CD4-positive, alpha-beta T cell treated with Interleukin-10 for 1 hour (primary cell): ENCODE results near the gene AMZ1.

Experiments
- DNase-seq: peaks from one replicate; pipeline ENCODE4 v3.0.0-alpha.2; 2020

The AMZ1 gene

DNA sequence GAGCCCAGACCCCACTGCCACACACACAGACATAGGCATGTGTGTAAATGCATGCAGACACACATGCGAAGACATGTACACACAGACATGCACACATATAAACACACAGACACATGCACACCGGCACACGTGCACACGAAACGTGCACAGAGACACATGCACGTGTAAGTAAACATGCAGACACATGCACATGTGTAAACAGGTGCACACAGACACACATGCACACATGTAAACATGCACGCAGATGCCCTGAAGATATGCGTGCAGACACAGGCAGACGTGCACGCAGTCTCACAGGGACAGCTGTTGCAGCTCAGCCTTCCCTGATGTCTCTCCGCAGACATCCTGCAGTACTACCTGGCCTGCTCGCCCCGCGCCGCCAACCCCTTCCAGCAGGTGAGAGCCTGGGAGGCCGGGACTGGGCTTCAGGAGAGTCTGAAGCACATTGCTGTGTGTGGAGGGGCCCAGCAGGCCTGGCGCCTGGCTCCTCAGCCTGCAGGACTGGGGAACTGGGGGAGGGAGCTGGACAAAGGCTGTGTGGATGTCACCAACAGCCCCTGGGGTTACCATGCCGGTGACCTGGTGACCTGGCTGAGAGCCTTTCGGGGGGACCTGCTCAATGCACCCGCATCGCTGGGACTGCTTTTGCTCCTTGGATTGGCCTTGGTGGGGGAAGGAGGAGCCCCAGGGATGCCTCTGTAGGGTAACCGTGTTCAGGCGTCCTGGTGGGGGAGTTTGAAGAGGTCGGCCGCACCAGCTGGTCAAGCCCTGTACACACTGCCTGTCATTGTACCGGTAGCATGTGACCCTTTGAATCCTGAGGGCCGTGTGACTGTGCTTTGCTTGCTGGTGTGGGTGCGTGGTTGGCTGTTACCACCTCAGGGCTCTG lies 35.9 kb upstream of the AMZ1 start:
- no peak for DNase-seq

DNA sequence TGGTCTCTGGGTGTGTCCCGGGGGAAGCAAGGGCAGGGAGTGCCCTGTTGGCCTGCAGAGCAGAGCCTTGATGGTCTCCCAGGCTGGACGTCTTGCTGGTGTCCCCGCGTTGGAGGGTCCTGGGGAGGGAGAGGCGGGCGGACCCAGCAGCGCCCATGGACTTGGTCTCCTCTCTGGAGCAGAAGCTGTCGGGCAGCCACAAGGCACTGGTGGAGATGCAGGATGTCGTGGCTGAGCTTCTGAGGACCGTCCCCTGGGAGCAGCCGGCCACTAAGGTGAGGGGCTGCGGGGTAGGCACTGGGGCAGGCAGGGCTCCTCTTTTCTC lies 35.3 kb upstream of the AMZ1 start:
- no peak for DNase-seq

DNA sequence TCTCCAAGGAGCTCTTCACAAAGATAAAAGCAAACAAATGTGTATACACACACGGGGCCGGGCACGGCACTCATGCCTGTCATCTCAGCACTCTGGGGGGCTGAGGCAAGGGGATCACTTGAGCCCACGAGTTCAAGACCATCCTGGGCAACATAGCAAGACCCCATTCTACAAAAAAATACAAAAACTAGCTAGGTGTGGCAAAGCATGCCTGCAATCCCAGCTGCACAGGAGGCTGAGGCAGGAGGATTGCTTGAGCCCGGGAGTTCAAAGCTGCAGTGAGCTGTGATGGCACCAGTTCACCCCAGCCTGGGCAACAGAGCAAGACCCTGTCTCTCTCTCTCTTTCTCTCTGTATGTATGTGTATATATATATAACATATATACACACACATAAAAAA lies 33.9 kb upstream of the AMZ1 start:
- DNase-seq, result no peak

DNA sequence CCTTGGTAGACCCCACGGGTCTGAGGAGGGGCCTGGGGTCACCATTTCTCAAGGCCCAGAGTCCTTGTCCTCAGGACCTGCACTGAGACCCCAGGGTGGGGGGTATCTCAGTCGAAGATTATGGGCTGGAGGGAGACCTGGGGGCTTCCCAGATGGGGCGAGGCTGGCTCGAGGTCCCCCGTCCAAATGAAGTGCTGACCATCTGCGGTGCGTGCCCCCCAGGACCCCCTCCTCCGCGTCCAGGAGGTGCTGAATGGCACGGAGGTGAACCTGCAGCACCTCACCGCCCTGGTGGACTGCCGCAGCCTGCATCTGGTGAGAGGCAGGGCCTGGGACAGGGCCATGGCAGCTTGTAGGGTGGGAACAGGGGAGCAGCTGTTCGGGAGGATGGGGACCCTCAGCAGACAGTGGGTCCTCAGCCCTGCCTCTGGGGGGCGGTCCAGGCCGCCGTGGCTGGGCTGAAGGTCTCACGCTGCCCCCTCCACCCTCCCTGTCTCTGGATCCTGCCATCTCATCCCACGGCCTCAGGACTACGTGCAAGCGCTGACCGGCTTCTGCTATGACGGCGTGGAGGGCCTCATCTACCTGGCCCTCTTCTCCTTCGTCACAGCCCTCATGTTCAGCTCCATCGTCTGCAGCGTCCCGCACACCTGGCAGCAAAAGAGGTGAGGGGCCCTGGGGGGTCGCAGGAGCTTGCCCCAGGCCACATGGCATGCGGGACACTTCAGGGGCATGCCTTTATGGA lies 32.0 kb upstream of the AMZ1 start:
- no peak for DNase-seq

DNA sequence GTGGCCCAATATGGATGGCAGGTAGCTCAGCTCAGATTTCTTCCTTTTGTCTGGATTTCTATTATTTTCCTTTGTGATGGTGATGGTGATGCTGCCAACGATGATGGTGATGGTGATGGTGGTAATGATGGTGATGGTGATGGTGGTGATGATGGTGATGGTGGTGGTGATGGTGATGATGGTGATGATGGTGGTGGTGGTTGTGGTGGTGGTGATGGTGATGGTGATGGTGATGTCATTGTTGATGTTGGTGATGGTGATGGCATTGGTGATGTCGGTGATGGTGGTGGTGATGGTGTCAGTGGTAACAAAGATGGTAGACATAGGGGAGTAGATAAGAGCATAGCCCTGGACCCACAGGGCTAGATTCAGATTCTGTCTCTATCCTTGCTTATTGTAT lies 30.8 kb upstream of the AMZ1 start:
- no peak for DNase-seq

DNA sequence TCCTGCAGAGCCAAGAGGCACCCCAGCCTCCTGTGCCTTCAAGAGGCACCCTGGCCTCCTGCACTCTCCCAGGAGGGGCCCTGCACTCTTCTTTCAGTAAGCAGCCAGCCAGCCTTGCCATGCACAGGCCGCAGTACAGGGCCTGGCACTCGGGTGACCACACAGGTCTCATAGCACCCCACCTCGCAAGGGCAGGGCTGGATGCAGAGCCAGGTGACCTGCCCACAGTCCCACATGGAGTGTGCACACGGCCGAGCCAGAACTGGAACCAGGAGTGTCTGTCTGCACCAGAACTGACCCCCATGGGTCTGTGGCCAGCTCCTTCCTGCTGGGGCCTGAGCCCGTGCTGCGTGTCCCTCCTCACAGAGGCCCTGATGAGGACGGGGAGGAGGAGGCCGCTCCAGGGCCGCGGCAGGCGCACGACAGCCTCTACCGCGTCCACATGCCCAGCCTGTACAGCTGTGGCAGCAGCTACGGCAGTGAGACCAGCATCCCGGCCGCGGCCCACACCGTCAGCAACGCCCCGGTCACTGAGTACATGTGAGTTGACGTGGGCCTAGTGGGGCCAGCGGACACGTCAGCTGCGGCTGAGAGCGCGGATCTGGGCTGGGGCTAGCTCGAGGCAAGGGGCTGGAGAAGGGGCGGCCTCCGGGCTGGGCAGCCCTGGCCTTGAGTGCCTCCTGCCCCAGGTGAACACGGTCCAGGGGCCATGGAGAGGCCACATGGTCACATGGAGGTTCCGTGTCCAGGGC lies 29.9 kb upstream of the AMZ1 start:
- no peak for DNase-seq

DNA sequence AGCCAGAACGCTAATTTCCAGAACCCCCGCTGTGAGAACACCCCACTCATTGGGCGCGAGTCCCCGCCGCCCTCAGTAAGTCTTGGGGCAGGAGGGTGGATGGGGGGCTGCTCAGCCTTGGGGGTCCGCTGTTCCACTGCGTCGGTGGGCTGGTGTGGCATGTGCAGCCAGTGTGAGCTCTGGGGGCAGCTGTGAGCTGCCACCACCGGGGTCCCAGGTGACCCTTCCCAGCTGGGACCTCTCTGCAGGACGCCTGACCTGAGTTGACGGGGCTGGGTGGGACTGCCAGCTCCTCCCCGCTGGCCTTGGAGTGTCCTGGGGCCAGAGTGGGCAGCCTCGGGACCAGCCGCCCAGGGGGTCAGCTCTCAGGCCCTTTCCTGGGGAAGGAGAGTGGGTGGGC lies 29.1 kb upstream of the AMZ1 start:
- DNase-seq, result no peak

DNA sequence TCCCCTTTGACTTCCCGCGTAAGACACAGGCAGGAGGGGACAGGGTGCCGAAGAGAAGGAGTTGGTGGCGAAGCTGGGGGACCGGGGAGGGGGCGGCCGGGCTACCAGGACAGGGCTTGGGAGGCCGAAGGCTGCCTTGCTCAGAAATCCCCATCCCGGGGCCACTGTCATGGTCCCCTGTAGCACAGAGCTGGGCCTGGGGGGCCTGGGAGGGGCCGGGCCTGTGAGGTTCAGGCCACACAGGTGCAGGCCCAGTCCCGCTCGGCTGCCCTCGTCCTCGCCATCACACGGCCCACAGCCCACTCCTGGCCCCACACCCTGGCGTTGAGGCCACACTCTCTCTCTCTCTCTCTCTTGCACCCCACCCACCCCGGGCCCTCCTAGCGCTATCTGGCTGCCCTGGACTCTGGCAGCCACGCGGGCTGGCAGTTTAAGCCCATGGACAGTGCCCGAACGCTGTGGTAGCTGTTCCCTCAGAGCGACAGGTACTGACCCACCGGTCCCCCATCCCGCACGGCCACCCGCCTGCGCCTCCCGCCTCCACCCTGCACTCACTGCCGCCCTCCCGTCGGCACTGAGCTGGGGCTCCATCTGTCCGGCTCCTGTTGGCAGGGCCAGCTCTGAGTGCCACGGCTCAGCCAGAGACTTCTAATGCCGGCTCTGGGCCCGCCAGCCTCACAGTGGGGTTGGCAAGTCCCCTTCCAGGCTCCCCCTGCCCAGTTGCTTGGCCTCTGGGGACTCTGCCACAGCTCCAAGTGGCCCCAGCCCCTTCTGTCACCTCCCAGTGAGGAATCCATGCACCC lies 28.2 kb upstream of the AMZ1 start:
- DNase-seq, result no peak

DNA sequence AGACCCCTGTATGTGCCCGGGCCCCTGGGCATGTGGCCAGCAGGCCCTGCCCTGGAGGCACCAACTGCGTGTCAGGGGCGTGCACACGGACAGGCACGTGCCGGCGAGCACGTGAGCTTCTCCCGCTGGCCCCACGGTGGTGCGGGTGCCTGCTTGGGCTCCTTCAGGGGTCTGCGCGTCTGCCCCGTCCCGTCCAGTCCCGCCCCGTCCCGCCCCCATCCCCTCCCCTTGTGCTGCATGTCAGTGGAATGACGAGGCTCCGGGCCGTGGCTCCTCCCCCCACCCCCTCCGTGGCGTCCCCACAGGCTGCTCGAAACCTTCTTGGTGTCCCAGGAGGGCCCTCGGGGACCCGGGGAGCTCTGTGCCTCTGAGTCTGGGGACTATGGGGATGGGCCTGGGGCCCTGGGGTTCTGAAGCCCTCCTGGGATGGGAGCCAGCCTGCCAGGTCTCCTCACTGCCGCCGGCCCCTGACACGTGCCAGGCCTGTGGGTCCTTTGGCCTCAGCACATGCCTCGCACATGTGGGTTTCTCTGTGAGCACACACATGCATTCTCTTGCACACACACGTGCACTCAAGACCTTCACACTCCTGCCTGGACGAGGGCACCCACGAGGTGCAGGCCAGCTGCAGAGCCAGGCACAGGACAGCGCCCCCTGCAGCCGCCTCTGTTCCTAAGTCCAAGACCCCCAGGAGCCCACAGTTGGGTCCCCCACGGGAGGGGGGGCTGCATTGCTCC lies 27.5 kb upstream of the AMZ1 start:
- DNase-seq, result no peak

DNA sequence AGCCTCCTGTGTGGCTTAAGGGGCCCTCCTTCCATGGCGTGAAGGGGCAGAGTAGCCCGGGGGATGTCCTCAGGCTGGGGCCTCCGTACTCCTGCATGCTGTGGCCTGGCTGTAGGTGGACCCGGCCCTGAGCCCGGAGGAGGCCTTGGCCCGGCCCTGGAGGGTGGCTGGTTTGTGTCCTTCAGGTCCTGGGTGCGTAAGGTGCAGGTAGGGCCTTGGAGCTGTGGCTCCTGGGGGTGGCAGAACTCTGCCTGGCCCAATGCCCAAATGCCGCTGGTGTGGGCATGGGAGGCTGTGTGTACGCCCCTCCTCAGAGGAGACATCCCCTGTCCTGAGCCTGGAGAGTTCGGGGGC lies 26.9 kb upstream of the AMZ1 start:
- no peak for DNase-seq

DNA sequence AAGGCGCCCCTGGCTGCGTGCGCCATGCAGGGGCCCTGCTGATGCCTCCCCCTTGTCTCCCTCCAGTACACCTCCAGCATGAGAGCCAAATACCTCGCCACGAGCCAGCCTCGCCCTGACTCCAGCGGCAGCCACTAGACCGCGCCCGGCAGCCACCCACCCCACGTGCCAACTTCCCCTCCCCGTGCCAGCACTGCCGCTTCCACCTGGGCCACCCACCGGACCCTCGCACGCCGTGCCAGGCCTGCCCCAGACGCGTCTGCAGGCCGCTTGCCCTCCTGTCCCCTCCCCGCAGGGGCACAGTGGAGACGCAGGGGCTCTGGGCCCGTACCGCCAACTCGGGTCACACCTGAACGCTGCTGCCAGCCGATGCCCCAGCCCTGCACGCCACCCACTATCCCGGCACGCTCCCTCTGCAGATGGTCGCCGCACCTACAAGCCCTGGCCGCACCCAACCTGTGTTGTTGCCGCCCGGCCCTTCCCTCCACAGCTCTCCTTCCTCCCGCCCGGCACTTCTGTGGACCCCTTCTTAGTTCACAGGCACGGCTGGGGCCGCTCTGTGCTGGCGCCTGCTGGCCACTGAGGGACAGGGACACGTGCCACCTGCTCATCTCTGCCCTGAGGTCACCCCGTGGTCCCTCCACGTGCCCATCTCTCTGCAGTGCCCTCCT lies 26.3 kb upstream of the AMZ1 start:
- no peak for DNase-seq

DNA sequence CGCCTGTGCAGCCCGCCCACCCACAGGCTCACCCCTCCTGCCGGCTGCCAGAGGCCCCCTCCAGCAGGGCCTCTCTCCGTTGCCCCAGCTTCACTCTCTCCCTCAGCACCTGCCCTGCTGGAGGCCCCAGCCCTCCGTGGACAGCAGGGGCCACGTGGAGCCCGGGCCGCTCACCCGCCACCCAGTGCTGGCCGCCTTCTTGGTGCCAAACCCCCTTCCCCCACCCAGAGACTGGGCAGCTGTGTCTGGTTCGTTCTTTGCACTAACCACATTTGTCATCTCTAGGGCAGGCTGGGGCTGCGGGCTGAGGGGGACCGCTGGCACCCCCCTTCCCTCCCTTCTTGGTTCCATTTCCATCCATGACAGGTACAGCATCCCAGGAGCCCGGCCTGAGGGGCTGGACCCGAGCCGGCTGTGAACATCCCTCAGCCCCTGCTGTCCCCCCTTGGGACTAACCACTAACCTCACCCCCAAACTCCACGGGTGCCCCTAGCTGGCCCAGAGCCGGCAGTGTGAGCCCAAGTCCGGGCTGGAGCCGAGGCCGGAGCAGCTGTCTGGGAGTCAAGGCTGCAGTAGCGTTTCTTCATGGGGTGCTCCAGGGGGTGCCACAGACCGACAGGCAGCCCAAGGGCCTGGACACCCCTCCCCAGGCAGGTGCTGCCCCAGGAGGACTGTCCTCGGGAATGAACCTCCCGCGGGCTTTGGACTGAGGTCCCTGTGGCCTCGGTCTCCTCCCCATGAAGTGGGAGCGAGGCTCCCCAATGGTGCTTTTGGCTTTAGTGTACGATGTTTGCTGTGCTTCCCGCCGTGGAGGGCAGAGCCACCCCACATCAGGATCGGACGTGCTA lies 25.5 kb upstream of the AMZ1 start:
- DNase-seq, result no peak

DNA sequence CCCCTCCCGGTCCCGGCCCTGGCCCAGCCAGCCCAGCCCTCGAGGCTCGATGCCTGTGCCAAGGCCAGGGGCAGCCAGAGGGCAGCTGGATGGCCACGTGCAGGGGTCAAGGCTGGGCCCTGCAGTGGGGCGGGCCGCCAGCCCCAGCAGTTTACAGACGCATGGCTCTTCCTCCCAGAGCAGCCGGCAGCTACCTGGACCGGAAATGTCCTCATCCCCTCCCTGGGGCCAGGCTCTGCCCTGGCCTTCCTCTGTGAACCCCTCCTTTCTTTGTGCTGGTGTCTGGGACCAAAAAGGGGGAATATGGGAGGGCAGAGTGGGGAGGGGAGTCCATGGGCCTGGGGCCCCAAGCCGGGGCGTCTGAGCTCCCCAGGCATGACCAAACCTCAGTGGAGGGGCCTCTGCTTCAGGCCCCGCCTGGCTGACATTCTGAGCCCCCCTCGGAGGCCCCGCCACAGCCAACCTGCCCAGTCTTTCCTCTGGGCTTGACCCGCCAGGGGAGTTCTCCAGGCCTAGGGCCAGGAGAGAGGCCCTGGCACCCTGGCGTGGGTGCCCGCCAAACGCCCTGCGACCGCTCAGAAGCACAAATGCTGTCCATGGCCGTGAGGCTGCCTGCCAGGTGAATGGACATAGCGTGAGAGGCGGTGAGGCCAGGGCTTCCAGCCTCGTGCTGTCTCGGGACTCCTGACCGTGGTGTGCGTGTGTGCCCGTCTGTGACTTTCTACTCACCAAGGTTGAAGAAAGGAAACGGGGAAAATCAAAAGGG lies 24.7 kb upstream of the AMZ1 start:
- no peak for DNase-seq

DNA sequence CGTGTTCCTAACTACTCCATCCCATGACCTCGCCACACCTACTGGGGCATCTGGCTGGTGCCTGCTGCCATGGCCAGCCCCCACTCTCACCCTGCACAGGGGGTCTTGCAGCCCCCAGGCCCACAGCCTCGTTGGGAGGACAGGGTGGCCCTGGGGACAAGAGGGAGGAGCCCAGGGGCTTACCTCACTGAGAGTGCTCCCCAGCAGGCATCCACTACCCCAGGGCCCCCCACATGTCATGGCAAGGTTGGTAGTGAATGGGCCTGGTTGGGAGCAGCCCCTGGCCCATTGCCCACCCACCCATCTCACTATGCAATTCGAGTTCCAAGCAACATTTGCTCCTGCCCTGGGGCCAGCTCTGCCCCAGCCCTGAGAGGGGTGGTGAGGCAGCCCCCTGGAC lies 24.0 kb upstream of the AMZ1 start:
- no peak for DNase-seq

DNA sequence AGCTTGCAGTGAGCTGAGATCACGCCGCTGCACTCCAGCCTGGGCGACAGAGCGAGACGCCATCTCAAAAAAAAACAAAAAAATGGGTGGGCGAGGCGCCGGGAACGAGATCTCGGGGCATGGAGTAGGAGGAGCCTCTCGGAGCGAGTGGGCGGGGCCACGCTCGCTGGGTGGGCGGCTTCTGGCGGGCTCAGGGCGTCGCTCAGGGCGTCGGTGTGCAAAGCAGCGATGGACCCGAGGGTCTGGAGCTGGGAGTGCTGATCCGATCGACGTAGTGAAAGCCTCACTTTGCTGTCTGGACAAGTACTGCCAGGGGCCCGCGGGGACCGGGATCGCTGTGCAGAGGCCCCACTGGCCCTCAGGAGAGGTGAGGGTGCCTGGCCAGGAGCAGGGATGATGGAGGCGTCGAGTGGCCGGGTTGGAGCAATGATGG lies 22.6 kb upstream of the AMZ1 start:
- DNase-seq, result no peak

DNA sequence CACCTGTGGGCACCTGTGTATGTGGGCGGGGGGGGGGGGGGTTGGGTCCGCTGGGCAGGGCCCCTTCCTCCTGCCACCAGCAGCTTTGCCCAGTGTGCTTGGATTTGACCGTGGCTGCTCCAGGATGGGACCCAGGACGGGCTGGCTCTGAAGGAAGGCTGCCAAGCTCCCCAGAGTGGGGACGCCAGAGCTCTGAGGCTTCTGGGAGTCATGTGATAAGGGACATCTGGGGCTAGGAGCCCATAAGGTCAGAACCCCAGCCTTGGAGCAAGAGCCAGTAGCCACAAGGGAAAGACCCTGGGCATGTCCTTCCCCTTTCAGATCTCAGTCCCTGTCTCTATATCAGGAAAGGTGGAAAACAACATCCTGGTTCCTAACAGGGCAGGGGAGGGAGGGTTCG lies 21.8 kb upstream of the AMZ1 start:
- no peak for DNase-seq

DNA sequence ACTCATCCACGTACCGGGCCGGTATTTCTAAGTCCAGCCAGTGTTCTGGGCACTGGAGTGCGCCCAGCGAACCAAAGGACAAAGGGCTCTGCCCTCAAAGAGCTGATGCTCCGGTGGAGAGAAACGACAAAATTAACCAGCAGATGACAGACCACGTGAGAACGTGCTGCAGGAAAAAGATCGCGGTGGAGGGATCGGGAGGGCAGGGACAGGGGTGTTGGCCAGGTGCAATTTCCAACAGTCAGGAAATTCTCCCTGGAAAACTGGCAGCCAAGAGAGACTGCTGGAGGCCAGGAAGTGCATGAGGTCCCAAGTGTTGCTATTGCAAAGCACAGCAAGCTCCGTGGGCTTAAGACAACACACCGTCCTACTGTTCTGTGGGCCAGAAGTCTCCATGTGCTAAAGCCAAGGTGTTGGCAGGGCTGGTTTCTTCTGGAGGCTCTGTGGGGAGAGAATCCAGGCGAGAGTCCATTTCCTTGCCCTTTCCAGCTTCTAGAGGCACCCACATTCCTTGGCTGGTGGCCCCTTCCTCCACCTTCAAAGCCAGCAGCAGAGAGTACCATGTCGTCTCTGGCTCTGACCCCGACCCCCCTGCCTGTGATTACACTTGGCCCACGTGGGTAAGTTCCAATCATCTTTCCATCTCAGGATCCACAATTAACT lies 21.3 kb upstream of the AMZ1 start:
- DNase-seq, result no peak

DNA sequence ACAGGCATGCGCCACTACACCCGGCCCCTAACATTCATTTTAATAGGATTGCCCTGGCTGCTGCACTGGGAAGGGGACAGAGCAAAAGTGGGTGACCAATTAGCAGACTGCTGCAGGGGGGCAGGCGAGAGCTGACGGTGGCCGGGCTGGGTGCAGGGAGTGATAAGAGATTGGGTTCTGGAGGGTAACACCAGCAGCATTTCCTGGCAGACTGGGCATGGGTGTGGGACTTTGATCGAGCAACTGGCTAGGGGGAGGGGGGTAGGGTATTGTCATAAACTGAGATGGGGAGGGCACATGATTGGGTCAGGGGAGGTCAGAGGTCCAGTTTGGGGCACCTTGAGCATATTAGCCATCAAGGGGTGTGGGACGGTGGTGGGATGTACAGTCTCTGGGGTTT lies 20.2 kb upstream of the AMZ1 start:
- no peak for DNase-seq

DNA sequence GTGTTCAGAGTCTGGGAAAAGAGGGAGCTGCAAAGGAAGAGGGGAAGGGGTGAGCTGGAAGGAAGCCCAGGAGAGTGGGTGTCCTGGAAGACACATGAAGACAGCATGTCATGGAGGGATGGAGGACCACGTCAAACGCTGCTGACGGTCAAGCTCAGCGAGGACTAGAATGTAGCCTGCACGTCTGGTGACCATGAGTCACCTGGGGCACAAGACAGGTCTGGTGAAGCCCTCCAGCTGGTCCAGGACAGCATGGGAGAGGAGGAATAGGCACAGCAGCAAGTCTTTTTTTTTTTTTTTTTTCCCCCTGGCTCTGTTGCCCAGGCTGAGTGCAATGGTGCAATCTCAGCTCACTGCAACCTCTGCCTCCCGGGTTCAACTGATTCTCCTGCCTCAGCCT lies 19.6 kb upstream of the AMZ1 start:
- DNase-seq, result no peak
